GM12875 (cell line): ENCODE data around the gene SUN5.
"Not testable (repeated sequence)": the region's sequence is repeated elsewhere in the genome, so short reads cannot be mapped to it uniquely, and the experiment has no call there.

ENCODE experiments used
- H3K4me3 ChIP-seq: one replicate; pipeline ENCODE4 v1.5.1; 2011; ENCODE audit warnings: low read depth, low read length, control low read depth
- TF ChIP-seq, protein P1 (sequence below): IDR thresholded peaks from 2 replicates; pipeline ENCODE4 v1.5.1; 2011; ENCODE audit warnings: low read depth, mild to moderate bottlenecking, control low read depth, inconsistent platforms, low read length, moderate library complexity, borderline replicate concordance; ENCODE audit not compliant: insufficient read depth

SUN5 gene, protein sequence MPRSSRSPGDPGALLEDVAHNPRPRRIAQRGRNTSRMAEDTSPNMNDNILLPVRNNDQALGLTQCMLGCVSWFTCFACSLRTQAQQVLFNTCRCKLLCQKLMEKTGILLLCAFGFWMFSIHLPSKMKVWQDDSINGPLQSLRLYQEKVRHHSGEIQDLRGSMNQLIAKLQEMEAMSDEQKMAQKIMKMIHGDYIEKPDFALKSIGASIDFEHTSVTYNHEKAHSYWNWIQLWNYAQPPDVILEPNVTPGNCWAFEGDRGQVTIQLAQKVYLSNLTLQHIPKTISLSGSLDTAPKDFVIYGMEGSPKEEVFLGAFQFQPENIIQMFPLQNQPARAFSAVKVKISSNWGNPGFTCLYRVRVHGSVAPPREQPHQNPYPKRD

DNA sequence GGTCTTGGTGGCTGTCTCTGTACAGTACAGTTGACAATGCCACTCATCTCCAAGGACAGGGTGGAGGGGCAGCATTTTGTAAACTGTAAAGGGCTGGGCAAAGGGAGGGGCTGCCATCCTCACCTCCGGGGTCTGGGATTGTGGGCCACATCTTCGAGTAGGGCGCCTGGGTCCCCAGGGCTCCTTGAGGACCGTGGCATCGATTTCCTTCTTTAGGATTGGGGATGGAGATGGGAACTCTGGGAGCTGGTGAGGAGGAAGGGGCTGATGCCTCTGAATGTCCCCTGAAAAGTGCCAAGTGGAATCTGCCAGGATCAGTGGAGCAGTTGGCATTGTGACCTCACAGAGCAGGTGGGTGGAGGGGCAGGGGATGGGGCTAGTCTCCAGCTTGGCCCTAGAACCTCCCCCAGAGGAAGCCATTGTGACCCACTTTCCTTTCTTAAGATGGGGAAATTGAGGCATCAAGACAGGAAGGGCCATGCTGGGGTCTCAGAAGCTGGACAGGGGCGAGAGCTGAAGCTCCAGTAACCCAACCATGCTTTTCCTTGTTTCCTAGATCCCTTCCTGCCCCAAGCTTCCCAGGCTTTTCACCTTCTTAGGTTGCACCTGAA is at the start of gene SUN5:
SUN5 (minus strand) TSS at position 293 of the 611 bp plus-strand sequence; CDS start at position 200, 93 bp downstream.
- TF ChIP-seq, protein P1, sequence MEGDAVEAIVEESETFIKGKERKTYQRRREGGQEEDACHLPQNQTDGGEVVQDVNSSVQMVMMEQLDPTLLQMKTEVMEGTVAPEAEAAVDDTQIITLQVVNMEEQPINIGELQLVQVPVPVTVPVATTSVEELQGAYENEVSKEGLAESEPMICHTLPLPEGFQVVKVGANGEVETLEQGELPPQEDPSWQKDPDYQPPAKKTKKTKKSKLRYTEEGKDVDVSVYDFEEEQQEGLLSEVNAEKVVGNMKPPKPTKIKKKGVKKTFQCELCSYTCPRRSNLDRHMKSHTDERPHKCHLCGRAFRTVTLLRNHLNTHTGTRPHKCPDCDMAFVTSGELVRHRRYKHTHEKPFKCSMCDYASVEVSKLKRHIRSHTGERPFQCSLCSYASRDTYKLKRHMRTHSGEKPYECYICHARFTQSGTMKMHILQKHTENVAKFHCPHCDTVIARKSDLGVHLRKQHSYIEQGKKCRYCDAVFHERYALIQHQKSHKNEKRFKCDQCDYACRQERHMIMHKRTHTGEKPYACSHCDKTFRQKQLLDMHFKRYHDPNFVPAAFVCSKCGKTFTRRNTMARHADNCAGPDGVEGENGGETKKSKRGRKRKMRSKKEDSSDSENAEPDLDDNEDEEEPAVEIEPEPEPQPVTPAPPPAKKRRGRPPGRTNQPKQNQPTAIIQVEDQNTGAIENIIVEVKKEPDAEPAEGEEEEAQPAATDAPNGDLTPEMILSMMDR: no peak
- H3K4me3 ChIP-seq: no peak within 1 kb of the TSS

DNA sequence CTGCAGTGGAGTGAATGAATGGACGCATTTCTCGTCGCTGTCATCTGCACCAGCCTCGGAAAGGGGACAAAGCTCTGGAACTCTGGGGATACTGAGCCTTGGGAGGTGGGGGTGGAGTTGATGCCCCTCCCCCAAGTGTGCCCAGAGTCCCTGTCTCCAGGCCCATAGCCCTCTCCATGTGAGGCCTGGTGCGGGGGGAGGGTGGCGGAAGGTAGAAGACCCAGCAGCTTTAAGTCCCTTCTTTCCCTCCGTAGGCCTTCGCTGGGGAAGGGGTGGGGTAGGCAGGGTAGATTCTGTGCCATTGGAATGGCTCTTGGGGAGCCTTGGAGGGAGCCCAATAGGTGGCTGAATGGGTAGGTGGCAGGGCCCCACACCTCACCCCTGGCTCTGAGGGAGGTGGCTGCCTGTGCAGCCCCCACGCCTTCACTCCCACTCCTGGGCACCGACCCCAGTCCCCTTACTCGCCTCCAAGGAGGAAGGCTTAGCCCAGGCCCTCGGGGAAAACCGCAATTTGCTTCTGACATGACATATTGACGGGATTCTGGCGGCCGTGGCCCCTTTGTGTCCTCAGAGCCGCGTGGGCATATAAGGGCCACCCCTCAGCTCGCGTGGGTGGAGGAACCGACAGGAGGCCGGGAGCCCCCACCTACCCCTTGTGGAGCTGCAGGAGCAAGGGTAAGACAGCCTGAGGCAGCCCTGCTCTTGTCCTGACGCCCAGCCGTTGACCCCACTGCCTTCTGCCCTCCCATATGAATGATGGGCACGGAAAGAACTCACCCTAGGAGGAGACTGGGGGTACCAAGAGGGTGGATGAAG is 49.3 kb upstream of the SUN5 start, which contains the start of gene BPIFB3:
BPIFB3 (plus strand) TSS at position 613 of the 816 bp plus-strand sequence. CDS start 1,533 bp downstream, outside the sequence.
- H3K4me3 ChIP-seq: no peak within 1 kb of the TSS
- TF ChIP-seq, protein P1: no peak

DNA sequence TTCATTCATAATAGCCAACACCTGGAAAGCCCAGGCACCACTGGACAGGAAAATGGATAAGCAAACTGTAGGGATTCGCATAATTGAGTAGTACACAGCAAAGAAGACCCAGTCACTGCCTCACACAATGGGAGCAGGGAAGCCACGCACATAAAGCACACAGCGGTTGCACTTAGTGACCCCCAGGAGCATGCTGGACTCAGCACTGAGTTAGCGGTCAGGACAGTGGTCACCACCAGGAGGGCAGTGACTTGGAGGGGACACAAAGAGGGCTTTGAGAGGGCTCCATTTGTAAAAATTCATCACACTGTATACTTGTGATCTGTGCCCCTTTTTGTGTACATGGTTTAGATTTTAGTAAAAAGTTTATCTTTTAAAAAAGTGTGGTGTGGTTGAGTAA is 47.1 kb upstream of the SUN5 start:
- H3K4me3 ChIP-seq: no peak overlapping the region
- TF ChIP-seq, protein P1: no peak

DNA sequence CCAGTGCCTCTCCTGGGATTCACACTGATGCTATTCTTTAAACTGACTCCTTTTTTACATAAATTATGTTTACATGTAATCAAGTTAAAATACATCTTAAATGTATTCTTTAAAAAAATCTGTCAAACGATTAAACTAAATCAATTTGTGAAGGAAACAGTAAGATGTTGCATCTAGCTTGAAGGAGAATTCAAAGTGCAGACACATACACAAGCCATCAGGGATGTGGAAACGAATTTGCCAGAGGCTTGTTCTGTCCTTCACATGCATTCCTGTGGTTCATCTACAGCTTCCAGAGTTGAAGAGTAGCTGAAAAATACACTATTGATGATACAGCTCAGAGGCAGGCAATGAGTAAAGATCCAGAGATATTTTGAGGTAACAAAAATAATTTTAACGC is 42.2 kb upstream of the SUN5 start:
- TF ChIP-seq, protein P1: no peak
- no peak overlapping the region for H3K4me3 ChIP-seq

DNA sequence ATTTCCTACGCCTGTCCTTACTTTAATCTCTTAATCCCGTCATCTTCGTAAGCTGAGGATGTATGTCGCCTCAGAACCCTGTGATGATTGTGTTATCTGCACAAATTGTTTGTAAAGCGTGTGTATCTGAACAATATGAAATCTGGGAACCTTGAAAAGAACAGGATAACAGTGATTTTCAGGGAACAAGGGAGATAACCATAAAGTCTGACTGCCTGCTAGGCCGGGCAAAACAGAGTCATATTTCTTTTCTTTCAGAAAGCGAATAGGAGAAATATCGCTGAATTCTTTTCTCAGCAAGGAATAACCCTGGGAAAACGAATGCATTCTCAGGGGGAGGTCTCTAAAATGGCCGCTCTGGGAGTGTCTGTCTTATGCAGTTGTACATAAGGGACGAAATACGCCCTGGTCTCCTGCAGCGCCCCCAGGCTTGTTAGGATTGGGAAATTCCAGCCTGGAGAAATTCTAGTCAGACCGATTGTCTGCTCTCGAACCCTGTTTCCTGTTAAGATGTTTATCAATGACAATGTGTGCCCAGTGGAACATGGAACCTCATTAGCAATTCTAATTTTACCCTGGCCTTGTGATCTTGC is 41.0 kb upstream of the SUN5 start:
- not testable (repeated sequence) for H3K4me3 ChIP-seq

DNA sequence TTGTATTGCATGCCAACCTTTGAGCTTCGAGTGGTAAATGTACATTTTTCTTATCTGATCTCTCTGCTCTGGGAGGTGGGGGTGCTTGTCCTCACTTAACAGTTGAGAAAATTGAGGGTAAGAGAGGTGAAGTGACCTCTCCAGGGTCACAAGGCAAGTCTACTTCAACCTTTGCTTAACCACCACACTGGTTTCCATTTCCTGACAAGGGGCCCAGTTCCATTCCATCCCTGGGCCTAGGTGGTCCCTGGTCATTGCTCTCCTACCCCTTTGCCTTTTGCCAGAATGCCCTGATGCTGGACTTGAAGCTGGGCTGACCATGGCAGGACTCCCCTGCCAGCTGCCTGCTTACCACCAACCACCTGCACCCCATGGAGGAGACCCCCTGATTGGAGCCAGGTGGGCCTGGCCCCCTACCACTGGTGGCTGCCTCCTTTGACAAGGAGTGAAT is 39.5 kb upstream of the SUN5 start:
- TF ChIP-seq, protein P1: no peak
- no peak overlapping the region for H3K4me3 ChIP-seq
